ELF-1 (cell line): ENCODE results near the gene CALY.

ENCODE experiments used
- DNase-seq: peaks from one replicate; pipeline ENCODE4 v3.0.0-alpha.2; 2016; ENCODE audit warnings: low read depth, low spot score

CALY gene

GRCh38 chr10:133351408-133352318 lies 15.0 kb upstream of the CALY start:
- DNase-seq = no peak

- no peak for DNase-seq
Measured at GRCh38 chr10:133350950-133351329, 14.2 kb upstream of the CALY start.

GRCh38 chr10:133350283-133350949 lies 13.7 kb upstream of the CALY start:
- no peak for DNase-seq

GRCh38 chr10:133349577-133350011 lies 12.9 kb upstream of the CALY start:
- no peak for DNase-seq

GRCh38 chr10:133349160-133349568 lies 12.5 kb upstream of the CALY start:
- no peak for DNase-seq

- no peak for DNase-seq
Measured at GRCh38 chr10:133347710-133348517, 11.2 kb upstream of the CALY start.

GRCh38 chr10:133346413-133346812 lies 9.7 kb upstream of the CALY start:
- DNase-seq = no peak

GRCh38 chr10:133344236-133344635 lies 7.5 kb upstream of the CALY start:
- no peak for DNase-seq

- no peak for DNase-seq
Measured at GRCh38 chr10:133343558-133343957, 6.9 kb upstream of the CALY start.

GRCh38 chr10:133342942-133343341 lies 6.2 kb upstream of the CALY start:
- no peak for DNase-seq

GRCh38 chr10:133341983-133342382 lies 5.3 kb upstream of the CALY start:
- DNase-seq = no peak

GRCh38 chr10:133339708-133340380 lies 3.1 kb upstream of the CALY start:
- DNase-seq = no peak

GRCh38 chr10:133338080-133339071 lies 1.7 kb upstream of the CALY start:
- no peak for DNase-seq

GRCh38 chr10:133337370-133337725 lies 652 bp upstream of the CALY start:
- DNase-seq = no peak

GRCh38 chr10:133336118-133336576 lies 549 bp downstream of the CALY start:
- no peak for DNase-seq

GRCh38 chr10:133335246-133336117 lies 1.2 kb downstream of the CALY start:
- DNase-seq = peak; percentile 39

- DNase-seq = no peak
Measured at GRCh38 chr10:133334503-133335245, 2.0 kb downstream of the CALY start.

- no peak for DNase-seq
Measured at GRCh38 chr10:133332936-133333699, 3.6 kb downstream of the CALY start.
